Activated CD4-positive, alpha-beta T cell treated with anti-CD3 and anti-CD28 coated beads, Interleukin-2, amount 10 ng/mL, durations not matched to agents 24 days and 14 days (primary cell): ENCODE measurements around the gene ZNF626. TPM values are rescaled to one million over a fixed set of nuclear protein-coding genes. Genes with fewer than 3 reads are reported as not detected.

Experiments used
- DNase-seq: peaks from one replicate; pipeline ENCODE4 v3.0.0; 2022
- H3K27ac Mint-ChIP-seq: one replicate; pipeline ENCODE4 v1.8.0; 2022; ENCODE audit warnings: mild to moderate bottlenecking, mixed read lengths
- H3K27me3 Mint-ChIP-seq: one replicate; pipeline ENCODE4 v1.8.0; 2022; ENCODE audit warnings: mixed read lengths
- H3K36me3 Mint-ChIP-seq: one replicate; pipeline ENCODE4 v1.8.0; 2022; ENCODE audit warnings: low read depth, mild to moderate bottlenecking, mixed read lengths
- H3K4me1 Mint-ChIP-seq: one replicate; pipeline ENCODE4 v1.8.0; 2021; ENCODE audit warnings: mixed read lengths
- H3K4me3 Mint-ChIP-seq: one replicate; pipeline ENCODE4 v1.8.0; 2022; ENCODE audit warnings: mild to moderate bottlenecking, moderate library complexity, mixed read lengths
- H3K9me3 Mint-ChIP-seq: one replicate; pipeline ENCODE4 v1.8.0; 2021; ENCODE audit warnings: mixed read lengths
- intact Hi-C: fragments of 100-400 bp; cut with micrococcal nuclease; formaldehyde crosslinking; loops from one replicate; pipeline ENCODE4 v1.15.1; 2023
- total RNA-seq: library from RNA; stranded (reverse); gene quantifications from 2 replicates; pipeline ENCODE4 v1.2.3, GENCODE V29; 2022

The ZNF626 gene
- total RNA-seq, 1 donor from 2014 or later, result 1.7 TPM

GRCh38 chr19:20612711-20613316 lies 48.6 kb downstream of the ZNF626 start:
- H3K4me3 Mint-ChIP-seq, result no peak overlapping the region
- H3K27me3 Mint-ChIP-seq, result no peaks in the 10 kb centered on the region
- intact Hi-C loops, result no loop called here
- H3K4me1 Mint-ChIP-seq, result no peaks in the 10 kb centered on the region
- peaks cover 26% of the 10 kb centered on the region for H3K9me3 Mint-ChIP-seq
- no peaks in the 10 kb centered on the region for H3K36me3 Mint-ChIP-seq
- H3K27ac Mint-ChIP-seq, result no peak overlapping the region
- DNase-seq, result no peak

- DNase-seq, result no peak
- intact Hi-C loops, result no loop called here
- no peaks in the 10 kb centered on the region for H3K36me3 Mint-ChIP-seq
- H3K27me3 Mint-ChIP-seq, result no peaks in the 10 kb centered on the region
- no peak overlapping the region for H3K4me3 Mint-ChIP-seq
- peaks cover 26% of the 10 kb centered on the region for H3K9me3 Mint-ChIP-seq
- H3K27ac Mint-ChIP-seq, result no peak overlapping the region
- H3K4me1 Mint-ChIP-seq, result no peaks in the 10 kb centered on the region
Observed at GRCh38 chr19:20611866-20612265, 49.5 kb downstream of the ZNF626 start.

GRCh38 chr19:20607943-20608342 lies 53.4 kb downstream of the ZNF626 start:
- H3K27ac Mint-ChIP-seq, result no peak overlapping the region
- H3K4me1 Mint-ChIP-seq, result no peaks in the 10 kb centered on the region
- H3K36me3 Mint-ChIP-seq, result no peaks in the 10 kb centered on the region
- no peak for DNase-seq
- H3K9me3 Mint-ChIP-seq, result peaks cover 21% of the 10 kb centered on the region
- intact Hi-C loops, result no loop called here
- no peaks in the 10 kb centered on the region for H3K27me3 Mint-ChIP-seq
- no peak overlapping the region for H3K4me3 Mint-ChIP-seq

Other genes with a start within 250 kb of the ZNF626 start
- gene ZNF737, start 95.8 kb downstream of the ZNF626 start, total RNA-seq, result 7.2 and 8.5 TPM in 2 replicates
- gene ZNF66, start 114.7 kb upstream of the ZNF626 start, total RNA-seq, result 7.9 and 10.7 TPM in 2 replicates